IMR-90 (cell line): ENCODE measurements around the gene RBM44. TPM values are rescaled to one million over a fixed set of nuclear protein-coding genes. Genes with fewer than 3 reads are reported as not detected.

ENCODE experiments used
- ATAC-seq: fragments of 200-7000 bp; cut with Tn5 transposase; 2 replicates; pipeline ENCODE4 v1.9.1; 2020; ENCODE audit warnings: low read depth, mild to moderate bottlenecking, moderate library complexity
- BruUV-seq: library from RNA; stranded (reverse); fragments of 400-500 nt; replicated peaks from 2 replicates; lab custom pipeline; 2021; lab: Mats Ljungman, UMichigan
- CTCF ChIA-PET: fragments of 300-600 bp; formaldehyde crosslinking; extraction: SDS; loops from one replicate; lab custom pipeline; 2021; ENCODE audit warnings: antibody characterized with exemption; lab: Yijun Ruan, JAX
- POLR2A ChIA-PET: fragments of 300-600 bp; sonication (Branson Sonifier 250); formaldehyde crosslinking; loops from one replicate; lab custom pipeline; 2022; ENCODE audit warnings: antibody characterized with exemption; ENCODE audit not compliant: unreplicated experiment; lab: Charles Lee
- DNase-seq: peaks from one replicate; pipeline ENCODE4 v3.0.0; 2013
- H2AFZ ChIP-seq: replicated peaks from 2 replicates; pipeline ENCODE3; 2013; ENCODE audit warnings: low read length, mild to moderate bottlenecking; ENCODE audit not compliant: poor library complexity
- H2AK5ac ChIP-seq: 2 replicates; pipeline ENCODE4 v1.6.1; 2013; ENCODE audit warnings: low read depth, low read length, inconsistent platforms
- H2AK9ac ChIP-seq: replicated peaks from 2 replicates; pipeline ENCODE3; 2013; ENCODE audit warnings: mild to moderate bottlenecking, low read depth, low read length, moderate library complexity; ENCODE audit not compliant: poor library complexity
- H2BK120ac ChIP-seq: 2 replicates; pipeline ENCODE4 v1.6.1; 2013; ENCODE audit warnings: low read depth, low read length, inconsistent platforms
- H2BK15ac ChIP-seq: 3 replicates; pipeline ENCODE4 v1.6.1; 2013; ENCODE audit warnings: low read depth, low read length, inconsistent platforms
- H2BK20ac ChIP-seq: 2 replicates; pipeline ENCODE4 v1.6.1; 2013; ENCODE audit warnings: low read depth, mild to moderate bottlenecking, inconsistent platforms, low read length, moderate library complexity
- H2BK5ac ChIP-seq: 2 replicates; pipeline ENCODE4 v1.6.1; 2013; ENCODE audit warnings: mild to moderate bottlenecking, low read depth, low read length, inconsistent platforms; ENCODE audit not compliant: poor library complexity, severe bottlenecking
- H3K14ac ChIP-seq: replicated peaks from 2 replicates; pipeline ENCODE4 v1.6.1; 2013; ENCODE audit warnings: low read depth, low read length, inconsistent platforms
- H3K18ac ChIP-seq: 2 replicates; pipeline ENCODE4 v1.6.1; 2013; ENCODE audit warnings: low read depth, low read length, control low read depth
- H3K23ac ChIP-seq: 2 replicates; pipeline ENCODE4 v1.6.1; 2013; ENCODE audit warnings: low read depth, low read length, inconsistent platforms
- H3K27ac ChIP-seq: 2 replicates; pipeline ENCODE4 v1.5.1; 2013; ENCODE audit warnings: mild to moderate bottlenecking, control low read depth, low read length; ENCODE audit not compliant: insufficient read depth
- H3K27me3 ChIP-seq: 2 replicates; pipeline ENCODE4 v1.6.1; 2013; ENCODE audit warnings: low read length; ENCODE audit not compliant: control insufficient read depth, insufficient read depth
- H3K36me3 ChIP-seq: 2 replicates; pipeline ENCODE4 v1.6.1; 2013; ENCODE audit warnings: low read length, mixed read lengths; ENCODE audit not compliant: control insufficient read depth, insufficient read depth
- H3K4ac ChIP-seq: 2 replicates; pipeline ENCODE4 v1.6.1; 2013; ENCODE audit warnings: low read depth, low read length, inconsistent platforms
- H3K4me1 ChIP-seq: 2 replicates; pipeline ENCODE4 v1.6.1; 2013; ENCODE audit warnings: low read length, mixed read lengths; ENCODE audit not compliant: control insufficient read depth, insufficient read depth
- H3K4me2 ChIP-seq: 2 replicates; pipeline ENCODE4 v1.6.1; 2013; ENCODE audit warnings: low read depth, mild to moderate bottlenecking, control low read depth, low read length, moderate library complexity
- H3K4me3 ChIP-seq: 2 replicates; pipeline ENCODE4 v1.5.1; 2013; ENCODE audit warnings: low read depth, mild to moderate bottlenecking, control low read depth, low read length, moderate library complexity; ENCODE audit not compliant: insufficient read depth
- H3K56ac ChIP-seq: 2 replicates; pipeline ENCODE4 v1.6.1; 2013; ENCODE audit warnings: low read length, inconsistent platforms; ENCODE audit not compliant: insufficient read depth; ENCODE audit errors: extremely low read depth
- H3K79me1 ChIP-seq, 2 experiments: 2 replicates each; pipeline ENCODE4 v1.6.1; 2013; ENCODE audit warnings: low read length in 2 of 2, inconsistent platforms in 1 of 2, low read depth in 1 of 2
- H3K9ac ChIP-seq: 2 replicates; pipeline ENCODE4 v1.6.1; 2013; ENCODE audit warnings: low read depth, low read length, control low read depth
- H3K9me1 ChIP-seq: 2 replicates; pipeline ENCODE4 v1.6.1; 2013; ENCODE audit warnings: low read length, inconsistent platforms; ENCODE audit not compliant: insufficient read depth
- H3K9me3 ChIP-seq: 2 replicates; pipeline ENCODE4 v1.6.1; 2013; ENCODE audit warnings: low read length; ENCODE audit not compliant: control insufficient read depth, insufficient read depth
- H4K20me1 ChIP-seq: 2 replicates; pipeline ENCODE4 v1.6.1; 2013; ENCODE audit warnings: low read length, inconsistent platforms; ENCODE audit not compliant: insufficient read depth
- H4K5ac ChIP-seq: 2 replicates; pipeline ENCODE4 v1.6.1; 2013; ENCODE audit warnings: mild to moderate bottlenecking, low read depth, low read length, control low read depth
- H4K8ac ChIP-seq, 2 experiments: 2 replicates each; pipeline ENCODE4 v1.6.1; 2013; ENCODE audit warnings: low read depth in 2 of 2, low read length in 2 of 2, control low read depth in 1 of 2, inconsistent platforms in 1 of 2
- H4K91ac ChIP-seq: 2 replicates; pipeline ENCODE4 v1.6.1; 2013; ENCODE audit warnings: low read depth, low read length, inconsistent platforms; ENCODE audit not compliant: insufficient read depth
- CEBPB ChIP-seq: IDR thresholded peaks from 2 replicates; pipeline ENCODE4 v1.6.1; 2012; ENCODE audit warnings: low read depth, low read length, improper control_type of control experiment
- CTCF ChIP-seq: conservative IDR thresholded peaks from 2 replicates; pipeline ENCODE4 v1.5.1; 2012; ENCODE audit warnings: mild to moderate bottlenecking, low read depth, low read length, improper control_type of control experiment
- ELK1 ChIP-seq: fragments of 150-350 bp; IDR thresholded peaks from 2 replicates; pipeline ENCODE4 v1.6.1; 2016; ENCODE audit warnings: low read depth, mild to moderate bottlenecking, low read length, moderate library complexity, borderline replicate concordance
- FOS ChIP-seq: fragments of 150-350 bp; IDR thresholded peaks from 2 replicates; pipeline ENCODE4 v1.6.1; 2016; ENCODE audit warnings: low read depth, low read length
- MAFK ChIP-seq: IDR thresholded peaks from 2 replicates; pipeline ENCODE4 v1.6.1; 2012; ENCODE audit warnings: low read depth, low read length, improper control_type of control experiment
- MAZ ChIP-seq: IDR thresholded peaks from 2 replicates; pipeline ENCODE4 v1.6.1; 2012; ENCODE audit warnings: low read depth, mild to moderate bottlenecking, low read length, improper control_type of control experiment, moderate library complexity, borderline replicate concordance
- MXI1 ChIP-seq: IDR thresholded peaks from 2 replicates; pipeline ENCODE4 v1.6.1; 2012; ENCODE audit warnings: low read depth, mild to moderate bottlenecking, low read length, moderate library complexity, borderline replicate concordance
- NFE2L2 ChIP-seq: fragments of 150-350 bp; IDR thresholded peaks from 2 replicates; pipeline ENCODE4 v1.6.1; 2016; ENCODE audit warnings: low read depth, mild to moderate bottlenecking, low read length
- POLR2A ChIP-seq: IDR thresholded peaks from 2 replicates; pipeline ENCODE4 v1.6.1; 2012; ENCODE audit warnings: mild to moderate bottlenecking, low read depth, low read length
- RAD21 ChIP-seq: IDR thresholded peaks from 2 replicates; pipeline ENCODE4 v1.6.1; 2012; ENCODE audit warnings: low read length, improper control_type of control experiment
- RCOR1 ChIP-seq: IDR thresholded peaks from 2 replicates; pipeline ENCODE4 v1.6.1; 2012; ENCODE audit warnings: mild to moderate bottlenecking, low read length, improper control_type of control experiment; ENCODE audit not compliant: insufficient replicate concordance
- RFX5 ChIP-seq: IDR thresholded peaks from 2 replicates; pipeline ENCODE4 v1.8.0; 2012; ENCODE audit warnings: low read depth, mild to moderate bottlenecking, low read length, moderate library complexity
- SMC3 ChIP-seq: fragments of 150-350 bp; IDR thresholded peaks from 2 replicates; pipeline ENCODE4 v1.6.1; 2016; ENCODE audit warnings: low read depth, mild to moderate bottlenecking, antibody characterized with exemption, low read length, moderate library complexity
- USF2 ChIP-seq: fragments of 150-350 bp; IDR thresholded peaks from 2 replicates; pipeline ENCODE4 v1.6.1; 2017; ENCODE audit warnings: mild to moderate bottlenecking, antibody characterized with exemption, low read length, low read depth
- whole genome bisulfite sequencing, 2 experiments: methylation state at CpG; one replicate each; pipeline versions ENCODE4 v1.1.5 to v1.1.7; 2013; ENCODE audit warnings: missing lambda C conversion rate in 2 of 2; ENCODE audit not compliant: insufficient read length in 1 of 2; ENCODE audit errors: extremely low coverage in 2 of 2; 5-methylcytosine and 5-hydroxymethylcytosine counted together
- dilution Hi-C: fragments of 300-500 bp; cut with HindIII; formaldehyde crosslinking; loops from one replicate; pipeline ENCODE4 v1.14.3; 2018; ENCODE audit warnings: low sequenced_read_pairs; ENCODE audit not compliant: unreplicated experiment
- in situ Hi-C: fragments of 300-500 bp; cut with MboI; formaldehyde crosslinking; loops from 3 replicates; pipeline ENCODE4 v1.14.3; 2019; ENCODE audit warnings: low sequenced_read_pairs, inconsistent platforms, mixed read lengths
- intact Hi-C: fragments of 100-400 bp; cut with micrococcal nuclease; formaldehyde crosslinking; loops from 2 replicates; pipeline ENCODE4 v1.10.0; 2022
- polyA plus RNA-seq, 3 experiments: library from polyadenylated mRNA; depleted of rRNA; stranded (reverse); fragments of >200 nt; gene quantifications; 2 replicates each; pipeline ENCODE4 v1.2.3, GENCODE V29; 2012; ENCODE audit warnings: low replicate concordance in 1 of 3
- total RNA-seq: library from RNA; depleted of rRNA; stranded (reverse); fragments of >200 nt; gene quantifications from 2 replicates; pipeline ENCODE4 v1.2.3, GENCODE V29; 2012

RBM44 gene
- total and polyA plus RNA-seq, 2 of the 4 experiments (the other 2 are of a cell fraction): 0.14 to 0.18 TPM

GRCh38 chr2:237749961-237750360 is 48.6 kb upstream of the RBM44 start:
- Histone ChIP-seq H3K9ac (no peak overlapping the region), H3K23ac (no peak overlapping the region), H2BK120ac (no peak overlapping the region), H2AK9ac (no peak overlapping the region), H3K36me3 (peaks cover 44% of the 10 kb centered on the region), H3K79me1 (peaks cover 36 to 70% of the 10 kb centered on the region in 2 experiments), H4K8ac (no peak overlapping the region), H4K5ac (no peak overlapping the region), H3K4me3 (no peak overlapping the region), H2BK5ac (no peak overlapping the region), H3K4ac (no peak overlapping the region), H3K14ac (no peak overlapping the region), H4K91ac (no peak overlapping the region), H3K56ac (no peak overlapping the region), H3K27me3 (no peaks in the 10 kb centered on the region), H4K20me1 (peaks cover 19% of the 10 kb centered on the region), H3K9me1 (peaks cover 6% of the 10 kb centered on the region; the same call in 1 of the 2 replicates), H3K4me2 (no peak overlapping the region), H2BK20ac (no peak overlapping the region), H3K18ac (no peak overlapping the region), H2AK5ac (no peak overlapping the region), H3K4me1 (peaks cover 3% of the 10 kb centered on the region), H2AFZ (no peak overlapping the region), H3K9me3 (no peaks in the 10 kb centered on the region), H3K27ac (no peak overlapping the region), H2BK15ac (no peak overlapping the region)
- dilution Hi-C loops: no loop called here
- intact Hi-C loops: loop anchor here (5.0 to 10.0 kb wide), 2 partner anchors 63 to 655 kb away; no protein-coding TSS in a partner anchor
- TF ChIP-seq NFE2L2 (no peak), MAZ (no peak), FOS (no peak), CEBPB (no peak), SMC3 (no peak), USF2 (no peak), RAD21 (no peak), ELK1 (no peak), POLR2A (no peak), RFX5 (no peak), CTCF (no peak), MAFK (no peak), MXI1 (no peak), RCOR1 (no peak)
- no CpG with 5 or more reads among the region's 2 CpGs for WGBS, 2 experiments
- no peak for ATAC-seq
- no peak for DNase-seq
- no TSS peak for BruUV-seq
- in situ Hi-C loops: loop anchor here (10.0 to 25.0 kb wide), 2 partner anchors 235 to 638 kb away; no protein-coding TSS in a partner anchor
- CTCF ChIA-PET: no interaction called here
- POLR2A ChIA-PET: no interaction called here
